Measurements from ENCODE around the gene LPCAT1.
"Not testable (repeated sequence)": the region's sequence is repeated elsewhere in the genome, so short reads cannot be mapped to it uniquely, and the experiment has no call there.

LPCAT1 gene

GRCh38 chr5:1543398-1544293 lies 19.9 kb upstream of the LPCAT1 start:
- in situ Hi-C loops (cut with MboI; ENCODE audit: low pct_unique_long_range_greater_than_20kb, low sequenced_read_pairs) = no loop called here
- no peak for DNase-seq

- no peak for DNase-seq
- in situ Hi-C loops (cut with MboI; ENCODE audit: low pct_unique_long_range_greater_than_20kb, low sequenced_read_pairs) = no loop called here
Observed at GRCh38 chr5:1542781-1543180, 19.0 kb upstream of the LPCAT1 start.

GRCh38 chr5:1541702-1542400 lies 18.1 kb upstream of the LPCAT1 start:
- in situ Hi-C loops (cut with MboI; ENCODE audit: low pct_unique_long_range_greater_than_20kb, low sequenced_read_pairs) = no loop called here
- DNase-seq = no peak

GRCh38 chr5:1540831-1541701 lies 17.3 kb upstream of the LPCAT1 start:
- no peak for DNase-seq
- in situ Hi-C loops (cut with MboI; ENCODE audit: low pct_unique_long_range_greater_than_20kb, low sequenced_read_pairs) = no loop called here

GRCh38 chr5:1540166-1540565 lies 16.4 kb upstream of the LPCAT1 start:
- DNase-seq = no peak
- in situ Hi-C loops (cut with MboI; ENCODE audit: low pct_unique_long_range_greater_than_20kb, low sequenced_read_pairs) = no loop called here

GRCh38 chr5:1539393-1540161 lies 15.8 kb upstream of the LPCAT1 start:
- in situ Hi-C loops (cut with MboI; ENCODE audit: low pct_unique_long_range_greater_than_20kb, low sequenced_read_pairs); DNase-seq: not testable (repeated sequence)

- in situ Hi-C loops (cut with MboI; ENCODE audit: low pct_unique_long_range_greater_than_20kb, low sequenced_read_pairs) = no loop called here
- no peak for DNase-seq
Observed at GRCh38 chr5:1538741-1539392, 15.1 kb upstream of the LPCAT1 start.

- in situ Hi-C loops (cut with MboI; ENCODE audit: low pct_unique_long_range_greater_than_20kb, low sequenced_read_pairs) = no loop called here
Observed at GRCh38 chr5:1538276-1538675, 14.5 kb upstream of the LPCAT1 start.

GRCh38 chr5:1537603-1538154 lies 13.9 kb upstream of the LPCAT1 start:
- in situ Hi-C loops (cut with MboI; ENCODE audit: low pct_unique_long_range_greater_than_20kb, low sequenced_read_pairs) = no loop called here
- no peak for DNase-seq

More at GRCh38 chr5:1538276-1538675, 14.5 kb upstream of the LPCAT1 start:
- no peak for DNase-seq

- no peak for DNase-seq
- in situ Hi-C loops (cut with MboI; ENCODE audit: low pct_unique_long_range_greater_than_20kb, low sequenced_read_pairs) = no loop called here
Observed at GRCh38 chr5:1536871-1537602, 13.3 kb upstream of the LPCAT1 start.

- DNase-seq = no peak
- in situ Hi-C loops (cut with MboI; ENCODE audit: low pct_unique_long_range_greater_than_20kb, low sequenced_read_pairs) = no loop called here
Observed at GRCh38 chr5:1536322-1536845, 12.6 kb upstream of the LPCAT1 start.

GRCh38 chr5:1535646-1536045 lies 11.9 kb upstream of the LPCAT1 start:
- in situ Hi-C loops (cut with MboI; ENCODE audit: low pct_unique_long_range_greater_than_20kb, low sequenced_read_pairs) = no loop called here
- DNase-seq = no peak

- in situ Hi-C loops (cut with MboI; ENCODE audit: low pct_unique_long_range_greater_than_20kb, low sequenced_read_pairs) = no loop called here
- no peak for DNase-seq
Observed at GRCh38 chr5:1532384-1532783, 8.6 kb upstream of the LPCAT1 start.

GRCh38 chr5:1529498-1529897 lies 5.7 kb upstream of the LPCAT1 start:
- DNase-seq = no peak
- in situ Hi-C loops (cut with MboI; ENCODE audit: low pct_unique_long_range_greater_than_20kb, low sequenced_read_pairs) = no loop called here

GRCh38 chr5:1527533-1528205 lies 3.9 kb upstream of the LPCAT1 start:
- no peak for DNase-seq
- in situ Hi-C loops (cut with MboI; ENCODE audit: low pct_unique_long_range_greater_than_20kb, low sequenced_read_pairs) = no loop called here

GRCh38 chr5:1526681-1527131 lies 2.9 kb upstream of the LPCAT1 start:
- DNase-seq = no peak
- in situ Hi-C loops (cut with MboI; ENCODE audit: low pct_unique_long_range_greater_than_20kb, low sequenced_read_pairs) = no loop called here

GRCh38 chr5:1526190-1526631 lies 2.5 kb upstream of the LPCAT1 start:
- DNase-seq = no peak
- in situ Hi-C loops (cut with MboI; ENCODE audit: low pct_unique_long_range_greater_than_20kb, low sequenced_read_pairs) = no loop called here

Data from KBM-7 (cell line).